Fibroblast of peridontal ligament (primary cell): ENCODE measurements around the gene E2F3.

Source experiments
- DNase-seq: peaks from one replicate; pipeline ENCODE4 v3.0.0-alpha.2; 2010; ENCODE audit errors: extremely low read depth

The E2F3 gene

GRCh38 chr6:20533746-20534294 lies 132.1 kb downstream of the E2F3 start:
- no peak for DNase-seq

- peak; percentile 95 for DNase-seq
Measured at GRCh38 chr6:20534295-20535262, 132.9 kb downstream of the E2F3 start, which contains the start of gene CDKAL1. CDKAL1 (plus strand) TSS chr6:20534457; CDS start chr6:20546351, 11,894 bp downstream.

DNA sequence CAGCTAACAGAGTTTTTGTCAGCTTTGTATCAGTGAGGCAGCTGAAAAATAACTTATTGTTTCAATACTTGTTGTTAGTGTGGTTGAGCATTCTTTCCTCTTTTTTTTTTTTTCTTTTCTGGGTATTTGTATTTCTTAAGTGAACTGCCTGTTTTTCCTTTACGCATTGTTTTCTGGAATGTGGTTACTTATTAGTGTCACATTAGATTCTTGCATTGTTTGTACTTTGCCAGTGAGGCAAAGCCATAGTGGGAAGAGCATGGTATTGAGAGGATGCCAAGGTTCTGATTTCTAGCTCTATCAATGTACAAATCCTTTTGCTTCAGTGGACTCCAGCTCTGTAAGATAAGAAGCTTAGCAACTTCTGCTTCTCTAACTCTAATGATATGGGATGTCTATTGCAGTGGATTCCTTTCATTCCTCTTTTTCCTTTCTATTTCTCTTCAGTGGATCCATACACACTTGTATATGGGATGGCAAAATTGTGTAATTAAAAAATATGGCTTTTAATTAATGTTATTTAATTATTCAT lies 136.5 kb downstream of the E2F3 start:
- DNase-seq: no peak

DNA sequence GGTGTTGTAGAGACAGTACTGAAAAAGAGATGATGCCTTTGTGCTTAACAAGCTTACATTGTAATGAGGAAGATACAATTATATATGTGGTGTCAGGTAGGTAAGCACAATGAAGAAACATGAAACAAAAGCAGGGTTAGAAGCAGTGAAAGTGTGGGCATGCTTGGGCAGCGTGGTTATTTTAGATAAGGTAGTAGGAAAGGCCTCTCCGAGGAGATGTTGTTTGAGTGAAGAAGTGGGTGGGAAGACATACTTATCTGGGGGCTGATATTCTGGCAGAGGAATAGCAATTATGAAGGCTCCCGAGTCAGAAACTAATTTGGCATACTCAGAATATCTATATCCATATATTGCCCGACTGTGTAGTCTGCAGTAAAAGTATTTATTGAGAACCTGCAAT lies 137.2 kb downstream of the E2F3 start:
- DNase-seq: no peak

DNA sequence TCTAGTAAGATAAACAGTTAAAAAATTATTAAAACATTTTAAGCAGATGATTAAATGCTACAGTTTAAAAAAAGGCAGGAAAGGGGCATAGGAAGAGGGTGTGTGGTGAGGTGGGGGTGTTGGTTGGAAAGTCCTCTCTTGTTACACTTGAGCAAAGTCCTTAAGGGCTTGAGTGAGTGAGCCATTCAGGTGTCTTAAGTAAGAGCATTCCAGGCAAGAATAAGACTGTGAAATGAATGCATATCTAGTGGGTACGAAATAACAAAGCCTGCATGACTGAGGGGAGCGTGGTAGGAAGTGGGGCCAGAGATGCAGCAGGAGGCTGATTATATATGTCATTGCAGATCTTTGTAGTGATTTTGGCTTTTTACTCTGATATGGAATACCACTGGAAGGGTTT lies 137.7 kb downstream of the E2F3 start:
- DNase-seq: no peak

DNA sequence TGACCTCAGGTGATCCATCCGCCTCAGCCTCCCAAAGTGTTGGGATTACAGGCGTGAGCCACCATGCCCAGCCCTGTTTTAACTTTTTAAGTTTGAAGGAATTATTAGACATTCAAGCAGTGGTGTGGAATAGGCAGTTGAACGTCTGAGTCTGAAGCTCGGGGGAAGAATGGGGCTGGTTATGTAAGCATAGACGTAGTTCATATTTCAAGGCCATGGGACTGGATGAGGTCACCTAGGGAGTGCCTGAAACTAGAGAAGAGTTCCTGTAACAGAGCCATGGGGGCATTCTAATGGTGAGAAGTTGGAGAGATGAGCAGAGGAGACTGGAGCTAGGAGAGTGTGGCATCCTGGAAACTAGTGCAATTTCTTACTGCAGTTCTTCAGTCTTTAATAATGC lies 139.0 kb downstream of the E2F3 start:
- DNase-seq: peak; percentile 24

- no peak for DNase-seq
Measured at GRCh38 chr6:20541382-20541781, 139.7 kb downstream of the E2F3 start.

DNA sequence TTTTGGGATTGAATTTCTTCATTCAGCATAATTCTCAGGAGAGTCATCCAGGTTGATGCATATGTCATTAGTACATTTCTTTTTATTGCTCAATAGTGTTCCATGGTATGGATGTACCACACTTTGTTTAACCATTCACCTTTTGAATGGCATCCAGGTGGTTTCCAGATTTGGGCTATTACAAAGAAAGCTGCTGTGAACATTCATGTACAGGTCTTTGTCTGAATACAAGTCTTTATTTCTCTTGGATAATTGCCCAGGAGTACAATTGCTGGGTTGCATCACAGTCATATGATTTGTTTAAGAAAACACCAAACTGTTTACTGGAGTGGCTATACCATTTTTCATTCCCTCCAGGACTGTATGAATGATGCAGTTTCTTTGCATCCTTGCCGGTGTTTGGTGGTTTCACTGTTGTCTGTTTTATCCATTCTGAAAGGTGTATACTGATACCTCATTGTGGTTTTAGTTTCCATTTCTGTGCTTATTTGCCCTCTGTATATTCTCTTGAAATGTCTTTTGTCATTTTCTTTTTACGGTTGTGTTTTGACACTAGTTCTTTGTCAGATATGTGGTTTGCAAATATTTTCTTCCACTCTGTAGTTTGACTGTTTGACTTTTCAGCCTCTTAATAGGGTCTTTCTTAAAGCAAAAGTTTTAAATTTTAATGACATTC lies 141.4 kb downstream of the E2F3 start:
- peak; percentile 71 for DNase-seq
